A673 (cell line): ENCODE data around the gene EXT2. TPM values are rescaled to one million over a fixed set of nuclear protein-coding genes. Genes with fewer than 3 reads are reported as not detected.

Source experiments
- BruUV-seq: library from RNA; stranded (reverse); fragments of 400-500 nt; replicated peaks from 2 replicates; lab custom pipeline; 2021; lab: Mats Ljungman, UMichigan
- CTCF ChIA-PET: fragments of 300-600 bp; sonication (Branson Sonifier 250); formaldehyde crosslinking; loops from one replicate; lab custom pipeline; 2022; ENCODE audit warnings: antibody characterized with exemption; lab: Charles Lee
- POLR2A ChIA-PET: fragments of 300-600 bp; sonication (Branson Sonifier 250); formaldehyde crosslinking; loops from one replicate; lab custom pipeline; 2022; ENCODE audit warnings: antibody characterized with exemption; ENCODE audit not compliant: low non-redundant PET; lab: Charles Lee
- DNase-seq: peaks from one replicate; pipeline ENCODE4 v3.0.0-alpha.2; 2015; ENCODE audit warnings: low spot score
- H3K27ac ChIP-seq: fragments of 200-600 bp; sonication (generic); 2 replicates; pipeline ENCODE4 v1.5.1; 2016; ENCODE audit warnings: mixed run types, low read depth, mild to moderate bottlenecking, mixed read lengths, antibody characterized with exemption, low read length; ENCODE audit not compliant: poor library complexity, severe bottlenecking
- H3K27me3 ChIP-seq: fragments of 200-600 bp; sonication (generic); replicated peaks from 2 replicates; pipeline ENCODE4 v1.6.1; 2017; ENCODE audit warnings: mixed run types, low read depth, mild to moderate bottlenecking, mixed read lengths, antibody characterized with exemption, low read length; ENCODE audit not compliant: insufficient read depth, poor library complexity
- H3K36me3 ChIP-seq: fragments of 200-600 bp; sonication (generic); 2 replicates; pipeline ENCODE4 v1.6.1; 2016; ENCODE audit warnings: mixed run types, mild to moderate bottlenecking, mixed read lengths, antibody characterized with exemption, low read length; ENCODE audit not compliant: insufficient read depth, poor library complexity, severe bottlenecking
- H3K4me1 ChIP-seq: fragments of 200-600 bp; sonication (generic); 2 replicates; pipeline ENCODE4 v1.6.1; 2017; ENCODE audit warnings: mixed run types, mild to moderate bottlenecking, mixed read lengths, antibody characterized with exemption, low read length; ENCODE audit not compliant: insufficient read depth, poor library complexity, severe bottlenecking
- H3K4me3 ChIP-seq: fragments of 200-600 bp; sonication (generic); 2 replicates; pipeline ENCODE4 v1.5.1; 2016; ENCODE audit warnings: low read depth, mixed run types, mild to moderate bottlenecking, mixed read lengths, low read length; ENCODE audit not compliant: poor library complexity, severe bottlenecking
- H3K9me3 ChIP-seq: fragments of 200-600 bp; sonication (generic); 2 replicates; pipeline ENCODE4 v1.6.1; 2016; ENCODE audit warnings: mixed run types, low read depth, mild to moderate bottlenecking, mixed read lengths, antibody characterized with exemption, low read length; ENCODE audit not compliant: poor library complexity, severe bottlenecking
- CTCF ChIP-seq: fragments of 300-800, 200-600 bp; sonication (generic); conservative IDR thresholded peaks from 2 replicates; pipeline ENCODE4 v1.5.1; 2017; ENCODE audit warnings: low read depth, mild to moderate bottlenecking, antibody characterized with exemption, low read length, moderate library complexity, mixed read lengths
- EZH2 ChIP-seq: fragments of 200-600 bp; sonication (generic); IDR thresholded peaks from 2 replicates; pipeline ENCODE4 v1.6.1; 2017; ENCODE audit warnings: borderline replicate concordance, low read depth, mild to moderate bottlenecking, mixed read lengths, antibody characterized with exemption, low read length; ENCODE audit not compliant: poor library complexity, severe bottlenecking
- intact Hi-C: fragments of 100-400 bp; cut with micrococcal nuclease; formaldehyde crosslinking; loops from one replicate; pipeline ENCODE4 v1.10.0; 2022; ENCODE audit not compliant: unreplicated experiment
- total RNA-seq: library from RNA; stranded (reverse); gene quantifications from 2 replicates; pipeline ENCODE4 v1.2.3, GENCODE V29; 2021

Gene EXT2
- total RNA-seq, 1 experiment from 2014 or later = 123 TPM

- no peaks in the 10 kb centered on the region for H3K36me3 ChIP-seq
- intact Hi-C loops = no loop called here
- no peaks in the 10 kb centered on the region for H3K27me3 ChIP-seq
- BruUV-seq = no TSS peak
- H3K4me1 ChIP-seq = peaks cover 15% of the 10 kb centered on the region
- ChIA-PET CTCF (no interaction called here), POLR2A (interaction anchor here (0.7 kb wide), 1 partner anchor 126 kb away, joined by 4 read pairs; no protein-coding TSS in a partner anchor)
- no peak for TF ChIP-seq CTCF
- TF ChIP-seq EZH2 = no peak
- H3K9me3 ChIP-seq = no peaks in the 10 kb centered on the region
- no peak overlapping the region for H3K4me3 ChIP-seq
- DNase-seq = no peak
- no peak overlapping the region for H3K27ac ChIP-seq
Measured at GRCh38 chr11:44068180-44068579, 27.3 kb upstream of the EXT2 start.

DNA sequence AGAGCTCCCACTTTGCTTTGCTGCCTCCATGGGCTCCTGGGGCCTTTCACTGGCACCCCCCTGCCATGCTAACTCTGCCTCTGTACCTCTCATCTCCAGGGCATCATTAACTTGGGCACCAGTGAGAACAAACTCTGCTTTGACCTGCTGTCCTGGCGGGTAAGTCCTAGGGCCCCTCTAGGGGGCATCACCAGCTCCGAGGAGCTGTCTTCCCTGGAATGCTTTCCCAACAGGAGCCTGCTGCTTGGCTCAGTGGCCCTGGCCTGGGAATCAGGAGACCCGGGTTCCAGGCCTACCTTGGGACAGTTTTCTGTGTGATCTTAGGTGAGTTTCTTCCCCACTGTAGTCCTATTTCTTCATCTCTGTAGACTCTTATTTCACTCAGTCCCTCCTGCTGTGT is 24.3 kb upstream of the EXT2 start:
- CTCF ChIA-PET = no interaction called here
- POLR2A ChIA-PET = no interaction called here
- H3K27me3 ChIP-seq = no peaks in the 10 kb centered on the region
- no peak overlapping the region for H3K4me3 ChIP-seq
- no peaks in the 10 kb centered on the region for H3K36me3 ChIP-seq
- BruUV-seq = no TSS peak
- peaks cover 9% of the 10 kb centered on the region for H3K4me1 ChIP-seq
- intact Hi-C loops = no loop called here
- TF ChIP-seq CTCF (0 out of 2 replicates have a peak, but pooled peaks have one; percentile 20), EZH2 (no peak)
- no peak for DNase-seq
- no peaks in the 10 kb centered on the region for H3K9me3 ChIP-seq
- H3K27ac ChIP-seq = no peak overlapping the region

DNA sequence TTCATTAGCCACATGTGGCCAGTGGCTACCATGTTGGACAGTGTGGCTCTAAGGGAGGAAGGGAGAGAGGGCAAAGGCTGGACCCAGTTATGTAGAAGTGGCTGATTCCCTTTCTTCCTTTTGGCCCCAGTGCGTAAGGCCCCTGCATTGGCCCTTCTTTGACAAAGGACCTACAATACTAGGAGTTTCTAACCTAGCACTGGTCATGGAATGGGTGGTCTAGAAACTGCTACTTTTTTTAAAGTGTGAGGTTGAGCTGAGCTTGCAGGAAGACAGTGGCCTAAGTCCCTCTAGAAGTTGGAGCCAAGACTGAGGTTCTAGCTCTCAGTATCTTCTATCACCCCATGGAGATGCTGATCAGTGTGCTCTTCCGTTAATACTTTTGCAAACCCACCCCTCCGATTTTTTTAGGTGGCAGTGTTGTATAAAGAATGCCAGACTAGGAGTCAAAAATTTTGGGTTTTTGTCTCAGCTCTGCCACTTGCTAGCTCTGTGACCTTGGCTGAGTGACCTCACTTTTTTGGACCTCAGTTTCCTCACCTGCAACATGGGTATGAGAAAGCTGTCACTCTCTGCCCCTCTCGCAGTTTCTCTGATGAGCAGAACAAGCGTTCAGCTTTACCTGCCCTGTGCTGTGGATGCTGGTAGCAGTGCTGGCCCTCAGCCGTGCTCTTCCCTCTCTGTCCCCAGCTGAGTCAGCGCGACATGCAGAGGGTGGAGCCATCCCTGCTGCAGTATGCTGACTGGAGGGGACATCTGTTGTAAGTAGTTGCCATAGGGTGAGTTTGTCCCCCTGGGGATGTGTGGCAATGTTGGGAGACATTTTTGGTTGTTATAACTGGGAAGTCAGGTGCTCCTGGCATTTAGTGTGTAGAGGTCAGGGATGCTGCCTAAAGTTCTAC is 22.5 kb upstream of the EXT2 start:
- no peaks in the 10 kb centered on the region for H3K4me1 ChIP-seq
- intact Hi-C loops = no loop called here
- no peak for TF ChIP-seq CTCF
- no peak for TF ChIP-seq EZH2
- no peaks in the 10 kb centered on the region for H3K36me3 ChIP-seq
- H3K27ac ChIP-seq = no peak overlapping the region
- H3K4me3 ChIP-seq = no peak overlapping the region
- no peak for DNase-seq
- no TSS peak for BruUV-seq
- no peaks in the 10 kb centered on the region for H3K9me3 ChIP-seq
- ChIA-PET CTCF (no interaction called here), POLR2A (no interaction called here)
- H3K27me3 ChIP-seq = no peaks in the 10 kb centered on the region
